Measurements from ENCODE around the gene UBE2M.
A peak's percentile ranks its signal among the peaks of the same experiment; 100 is the strongest.
"Not testable (repeated sequence)": the region's sequence is repeated elsewhere in the genome, so short reads cannot be mapped to it uniquely, and the experiment has no call there.

The UBE2M gene

GRCh38 chr19:58555369-58555885, 3.0 kb downstream of the UBE2M start:
- no peak for DNase-seq

GRCh38 chr19:58554494-58555368, 3.7 kb downstream of the UBE2M start, which contains the start of gene CHMP2A:
Gene CHMP2A, minus strand, starts transcription at chr19:58555105. Its CDS starts 893 bp downstream, at chr19:58554212.
- DNase-seq, result peak; percentile 96

- DNase-seq, result no peak
Observed at GRCh38 chr19:58553799-58554493, 4.5 kb downstream of the UBE2M start.

- no peak for DNase-seq
Observed at GRCh38 chr19:58552655-58553054, 5.8 kb downstream of the UBE2M start.

- DNase-seq, result no peak
Observed at GRCh38 chr19:58551577-58552471, 6.6 kb downstream of the UBE2M start.

- no peak for DNase-seq
Observed at GRCh38 chr19:58551123-58551497, 7.3 kb downstream of the UBE2M start.

- DNase-seq, result no peak
Observed at GRCh38 chr19:58550362-58551122, 7.9 kb downstream of the UBE2M start.

GRCh38 chr19:58549664-58550361, 8.6 kb downstream of the UBE2M start:
- DNase-seq, result no peak

- DNase-seq, result no peak
Observed at GRCh38 chr19:58548859-58549663, 9.3 kb downstream of the UBE2M start.

- DNase-seq, result no peak
Observed at GRCh38 chr19:58547323-58548312, 10.8 kb downstream of the UBE2M start.

- no peak for DNase-seq
Observed at GRCh38 chr19:58546019-58546530, 12.3 kb downstream of the UBE2M start.

GRCh38 chr19:58545286-58546018, 13.0 kb downstream of the UBE2M start:
- no peak for DNase-seq

GRCh38 chr19:58544591-58545285, 13.7 kb downstream of the UBE2M start:
- peak; percentile 65 to 67 for DNase-seq

GRCh38 chr19:58543826-58544590, 14.4 kb downstream of the UBE2M start, which contains the start of gene TRIM28:
Gene TRIM28, plus strand, starts transcription at chr19:58544064. Its CDS starts 694 bp downstream, at chr19:58544758.
- DNase-seq, result peak; percentile 100

- DNase-seq, result not testable (repeated sequence)
Observed at GRCh38 chr19:58542641-58543372, 15.6 kb downstream of the UBE2M start.

GRCh38 chr19:58539169-58539559, 19.2 kb downstream of the UBE2M start:
- DNase-seq, result not testable (repeated sequence)
